A673 (cell line): ENCODE measurements around the gene DDAH1. TPM values are rescaled to one million over a fixed set of nuclear protein-coding genes. Genes with fewer than 3 reads are reported as not detected.

Experiments
- BruUV-seq: library from RNA; stranded (reverse); fragments of 400-500 nt; replicated peaks from 2 replicates; lab custom pipeline; 2021; lab: Mats Ljungman, UMichigan
- CTCF ChIA-PET: fragments of 300-600 bp; sonication (Branson Sonifier 250); formaldehyde crosslinking; loops from one replicate; lab custom pipeline; 2022; ENCODE audit warnings: antibody characterized with exemption; lab: Charles Lee
- POLR2A ChIA-PET: fragments of 300-600 bp; sonication (Branson Sonifier 250); formaldehyde crosslinking; loops from one replicate; lab custom pipeline; 2022; ENCODE audit warnings: antibody characterized with exemption; ENCODE audit not compliant: low non-redundant PET; lab: Charles Lee
- DNase-seq: peaks from one replicate; pipeline ENCODE4 v3.0.0-alpha.2; 2015; ENCODE audit warnings: low spot score
- H3K27ac ChIP-seq: fragments of 200-600 bp; sonication (generic); 2 replicates; pipeline ENCODE4 v1.5.1; 2016; ENCODE audit warnings: mixed run types, low read depth, mild to moderate bottlenecking, mixed read lengths, antibody characterized with exemption, low read length; ENCODE audit not compliant: poor library complexity, severe bottlenecking
- H3K27me3 ChIP-seq: fragments of 200-600 bp; sonication (generic); replicated peaks from 2 replicates; pipeline ENCODE4 v1.6.1; 2017; ENCODE audit warnings: mixed run types, low read depth, mild to moderate bottlenecking, mixed read lengths, antibody characterized with exemption, low read length; ENCODE audit not compliant: insufficient read depth, poor library complexity
- H3K36me3 ChIP-seq: fragments of 200-600 bp; sonication (generic); 2 replicates; pipeline ENCODE4 v1.6.1; 2016; ENCODE audit warnings: mixed run types, mild to moderate bottlenecking, mixed read lengths, antibody characterized with exemption, low read length; ENCODE audit not compliant: insufficient read depth, poor library complexity, severe bottlenecking
- H3K4me1 ChIP-seq: fragments of 200-600 bp; sonication (generic); 2 replicates; pipeline ENCODE4 v1.6.1; 2017; ENCODE audit warnings: mixed run types, mild to moderate bottlenecking, mixed read lengths, antibody characterized with exemption, low read length; ENCODE audit not compliant: insufficient read depth, poor library complexity, severe bottlenecking
- H3K4me3 ChIP-seq: fragments of 200-600 bp; sonication (generic); 2 replicates; pipeline ENCODE4 v1.5.1; 2016; ENCODE audit warnings: low read depth, mixed run types, mild to moderate bottlenecking, mixed read lengths, low read length; ENCODE audit not compliant: poor library complexity, severe bottlenecking
- H3K9me3 ChIP-seq: fragments of 200-600 bp; sonication (generic); 2 replicates; pipeline ENCODE4 v1.6.1; 2016; ENCODE audit warnings: mixed run types, low read depth, mild to moderate bottlenecking, mixed read lengths, antibody characterized with exemption, low read length; ENCODE audit not compliant: poor library complexity, severe bottlenecking
- EZH2 ChIP-seq: fragments of 200-600 bp; sonication (generic); IDR thresholded peaks from 2 replicates; pipeline ENCODE4 v1.6.1; 2017; ENCODE audit warnings: borderline replicate concordance, low read depth, mild to moderate bottlenecking, mixed read lengths, antibody characterized with exemption, low read length; ENCODE audit not compliant: poor library complexity, severe bottlenecking
- intact Hi-C: fragments of 100-400 bp; cut with micrococcal nuclease; formaldehyde crosslinking; loops from one replicate; pipeline ENCODE4 v1.10.0; 2022; ENCODE audit not compliant: unreplicated experiment
- total RNA-seq: library from RNA; stranded (reverse); gene quantifications from 2 replicates; pipeline ENCODE4 v1.2.3, GENCODE V29; 2021
- TF ChIP-seq, protein P1 (sequence below): fragments of 300-800, 200-600 bp; sonication (generic); conservative IDR thresholded peaks from 2 replicates; pipeline ENCODE4 v1.5.1; 2017; ENCODE audit warnings: low read depth, mild to moderate bottlenecking, antibody characterized with exemption, low read length, moderate library complexity, mixed read lengths

DDAH1 gene
- total RNA-seq, 1 experiment from 2014 or later, result 32.5 TPM

DNA sequence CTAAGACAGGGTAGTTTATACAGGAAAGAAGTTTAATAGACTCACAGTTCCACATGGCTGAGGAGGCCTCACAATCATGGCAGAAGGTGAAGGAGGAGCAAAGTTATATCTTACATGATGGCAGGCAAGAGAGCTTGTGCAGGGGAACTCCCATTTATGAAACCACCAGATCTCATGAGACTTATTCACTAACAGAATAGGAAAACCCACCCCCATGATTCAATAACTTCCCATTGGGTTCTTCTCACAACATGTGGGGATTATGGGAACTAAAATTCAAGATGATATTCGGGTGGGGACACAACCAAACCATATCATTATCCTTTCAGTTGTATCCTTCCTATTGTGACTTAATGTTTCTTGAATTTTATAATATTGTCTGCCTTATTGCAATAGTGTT, 13.4 kb upstream of the DDAH1 start:
- CTCF ChIA-PET, result no interaction called here
- POLR2A ChIA-PET, result no interaction called here
- BruUV-seq, result no TSS peak

GRCh38 chr1:85475055-85475454, 10.1 kb upstream of the DDAH1 start:
- ChIA-PET POLR2A (no interaction called here), CTCF (interaction anchor here (0.6 kb wide), 1 partner anchor 266 kb away, joined by 3 read pairs; no protein-coding TSS in a partner anchor)
- Histone ChIP-seq H3K4me1 (no peaks in the 10 kb centered on the region), H3K27me3 (no peaks in the 10 kb centered on the region), H3K9me3 (no peaks in the 10 kb centered on the region), H3K27ac (no peak overlapping the region), H3K36me3 (no peaks in the 10 kb centered on the region), H3K4me3 (no peak overlapping the region)
- TF ChIP-seq, protein P1, sequence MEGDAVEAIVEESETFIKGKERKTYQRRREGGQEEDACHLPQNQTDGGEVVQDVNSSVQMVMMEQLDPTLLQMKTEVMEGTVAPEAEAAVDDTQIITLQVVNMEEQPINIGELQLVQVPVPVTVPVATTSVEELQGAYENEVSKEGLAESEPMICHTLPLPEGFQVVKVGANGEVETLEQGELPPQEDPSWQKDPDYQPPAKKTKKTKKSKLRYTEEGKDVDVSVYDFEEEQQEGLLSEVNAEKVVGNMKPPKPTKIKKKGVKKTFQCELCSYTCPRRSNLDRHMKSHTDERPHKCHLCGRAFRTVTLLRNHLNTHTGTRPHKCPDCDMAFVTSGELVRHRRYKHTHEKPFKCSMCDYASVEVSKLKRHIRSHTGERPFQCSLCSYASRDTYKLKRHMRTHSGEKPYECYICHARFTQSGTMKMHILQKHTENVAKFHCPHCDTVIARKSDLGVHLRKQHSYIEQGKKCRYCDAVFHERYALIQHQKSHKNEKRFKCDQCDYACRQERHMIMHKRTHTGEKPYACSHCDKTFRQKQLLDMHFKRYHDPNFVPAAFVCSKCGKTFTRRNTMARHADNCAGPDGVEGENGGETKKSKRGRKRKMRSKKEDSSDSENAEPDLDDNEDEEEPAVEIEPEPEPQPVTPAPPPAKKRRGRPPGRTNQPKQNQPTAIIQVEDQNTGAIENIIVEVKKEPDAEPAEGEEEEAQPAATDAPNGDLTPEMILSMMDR, result no peak
- TF ChIP-seq EZH2, result no peak
- BruUV-seq, result no TSS peak
- intact Hi-C loops, result no loop called here
- no peak for DNase-seq

More for the DNA sequence above, 13.4 kb upstream of the DDAH1 start:
- Histone ChIP-seq H3K9me3 (no peaks in the 10 kb centered on the region), H3K36me3 (no peaks in the 10 kb centered on the region), H3K4me1 (no peaks in the 10 kb centered on the region), H3K27ac (no peak overlapping the region), H3K4me3 (no peak overlapping the region), H3K27me3 (no peaks in the 10 kb centered on the region)
- intact Hi-C loops, result no loop called here
- DNase-seq, result no peak
- TF ChIP-seq EZH2, result no peak
- TF ChIP-seq, protein P1, result no peak

- H3K36me3 ChIP-seq, result no peaks in the 10 kb centered on the region
- H3K4me3 ChIP-seq, result no peak overlapping the region
- no peaks in the 10 kb centered on the region for H3K9me3 ChIP-seq
- no peak overlapping the region for H3K27ac ChIP-seq
- ChIA-PET POLR2A (no interaction called here), CTCF (no interaction called here)
- no peaks in the 10 kb centered on the region for H3K27me3 ChIP-seq
- intact Hi-C loops, result no loop called here
- no peaks in the 10 kb centered on the region for H3K4me1 ChIP-seq
- no peak for TF ChIP-seq EZH2
- TF ChIP-seq, protein P1, result no peak
- DNase-seq, result no peak
- BruUV-seq, result no TSS peak
These were observed 8.4 kb upstream of the DDAH1 start for GRCh38 chr1:85473390-85473789.
